Neural crest cell (in vitro differentiated cells): ENCODE data around the gene RPGRIP1L. TPM values are rescaled to one million over a fixed set of nuclear protein-coding genes. Genes with fewer than 3 reads are reported as not detected.

Source experiments
- DNase-seq: peaks from one replicate; pipeline ENCODE4 v3.0.0; 2021; ENCODE audit warnings: low read depth, mixed read lengths, low spot score
- H3K27ac Mint-ChIP-seq: one replicate; pipeline ENCODE4 v1.8.0; 2021; ENCODE audit warnings: mild to moderate bottlenecking, mixed read lengths; ENCODE audit not compliant: unreplicated experiment
- H3K27me3 Mint-ChIP-seq: 2 replicates; pipeline ENCODE4 v1.8.0; 2021; ENCODE audit warnings: low read depth, mild to moderate bottlenecking, mixed read lengths
- H3K36me3 Mint-ChIP-seq: 2 replicates; pipeline ENCODE4 v1.8.0; 2021; ENCODE audit warnings: low read depth, mild to moderate bottlenecking, mixed read lengths
- H3K4me1 Mint-ChIP-seq: 2 replicates; pipeline ENCODE4 v1.8.0; 2021; ENCODE audit warnings: mixed read lengths
- H3K4me3 Mint-ChIP-seq: one replicate; pipeline ENCODE4 v1.8.0; 2021; ENCODE audit warnings: mild to moderate bottlenecking, mixed read lengths
- H3K9me3 Mint-ChIP-seq: 2 replicates; pipeline ENCODE4 v1.8.0; 2021; ENCODE audit warnings: mixed read lengths
- long read RNA-seq: library from polyadenylated mRNA; unstranded; transcript quantifications from one replicate; pipeline ENCODE4 v2.0.0, GENCODE V29; 2020
- total RNA-seq: library from RNA; stranded (reverse); gene quantifications from 2 replicates; pipeline ENCODE4 v1.2.1, GENCODE V29; 2021
- TF ChIP-seq, protein P1 (sequence below): fragments of 200-600 bp; sonication (generic); conservative IDR thresholded peaks from 2 replicates; pipeline ENCODE4 v1.5.0; 2021; ENCODE audit warnings: antibody characterized with exemption, mild to moderate bottlenecking

Gene RPGRIP1L
- total RNA-seq = 24.0 and 26.5 TPM in 2 replicates
- long read RNA-seq, full-length matches to known transcripts = 1 of 27 reads
- long read RNA-seq, partial matches to known transcripts = 16 of 27 reads
- long read RNA-seq, other reads (novel, unspliced or antisense) = 10 of 27 reads

DNA sequence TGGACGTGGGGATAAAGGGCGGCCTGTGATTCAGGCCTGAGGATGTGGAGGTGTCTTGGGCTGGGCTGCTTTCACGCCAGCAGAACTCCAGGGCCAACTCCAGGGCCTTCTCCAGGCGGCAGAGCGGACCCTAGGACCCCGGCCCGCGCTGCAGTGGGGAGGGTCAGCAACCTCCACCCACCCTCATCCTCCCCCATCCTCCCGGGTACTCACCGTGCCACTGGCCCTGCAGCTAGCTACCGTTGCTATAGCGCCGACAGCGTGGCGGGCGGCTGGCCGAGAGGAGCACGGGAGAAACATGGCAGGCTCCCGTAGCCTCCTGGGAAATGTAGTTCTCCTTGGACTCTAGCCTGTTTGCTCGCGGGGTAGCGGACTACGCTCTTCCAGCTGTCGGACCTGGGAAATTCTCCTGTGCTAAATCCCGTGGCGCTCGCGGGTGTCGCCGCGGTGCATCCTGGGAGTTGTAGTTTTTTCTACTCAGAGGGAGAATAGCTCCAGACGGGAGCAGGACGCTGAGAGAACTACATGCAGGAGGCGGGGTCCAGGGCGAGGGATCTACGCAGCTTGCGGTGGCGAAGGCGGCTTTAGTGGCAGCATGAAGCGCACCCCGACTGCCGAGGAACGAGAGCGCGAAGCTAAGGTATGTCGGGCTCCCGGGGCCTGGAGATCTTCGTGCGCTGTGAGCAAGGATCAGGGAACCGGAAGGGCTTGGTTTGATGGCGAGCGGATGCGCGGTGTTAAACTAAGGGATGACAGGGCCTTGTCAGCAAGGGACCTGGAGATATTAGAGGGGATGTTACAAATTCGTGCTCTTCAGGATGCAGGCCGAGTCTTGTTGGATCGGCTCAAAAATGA, at the start of gene RPGRIP1L, which contains the start of gene FTO:
Gene RPGRIP1L (minus strand): TSS at position 270 of the 855 bp plus-strand sequence. CDS start 3,136 bp downstream, outside the sequence.
Gene FTO (plus strand): TSS at position 567 of the 855 bp plus-strand sequence.
- no peaks in the 10 kb centered on the region for H3K9me3 Mint-ChIP-seq
- peak within 1 kb of the TSS; percentile 97 for H3K4me3 Mint-ChIP-seq
- DNase-seq = peak; percentile 100
- H3K36me3 Mint-ChIP-seq = peaks cover 11% of the 10 kb centered on the region
- no peaks in the 10 kb centered on the region for H3K27me3 Mint-ChIP-seq
- H3K27ac Mint-ChIP-seq = peak within 1 kb of the TSS; percentile 67
- H3K4me1 Mint-ChIP-seq = peaks cover 20% of the 10 kb centered on the region
- TF ChIP-seq, protein P1, sequence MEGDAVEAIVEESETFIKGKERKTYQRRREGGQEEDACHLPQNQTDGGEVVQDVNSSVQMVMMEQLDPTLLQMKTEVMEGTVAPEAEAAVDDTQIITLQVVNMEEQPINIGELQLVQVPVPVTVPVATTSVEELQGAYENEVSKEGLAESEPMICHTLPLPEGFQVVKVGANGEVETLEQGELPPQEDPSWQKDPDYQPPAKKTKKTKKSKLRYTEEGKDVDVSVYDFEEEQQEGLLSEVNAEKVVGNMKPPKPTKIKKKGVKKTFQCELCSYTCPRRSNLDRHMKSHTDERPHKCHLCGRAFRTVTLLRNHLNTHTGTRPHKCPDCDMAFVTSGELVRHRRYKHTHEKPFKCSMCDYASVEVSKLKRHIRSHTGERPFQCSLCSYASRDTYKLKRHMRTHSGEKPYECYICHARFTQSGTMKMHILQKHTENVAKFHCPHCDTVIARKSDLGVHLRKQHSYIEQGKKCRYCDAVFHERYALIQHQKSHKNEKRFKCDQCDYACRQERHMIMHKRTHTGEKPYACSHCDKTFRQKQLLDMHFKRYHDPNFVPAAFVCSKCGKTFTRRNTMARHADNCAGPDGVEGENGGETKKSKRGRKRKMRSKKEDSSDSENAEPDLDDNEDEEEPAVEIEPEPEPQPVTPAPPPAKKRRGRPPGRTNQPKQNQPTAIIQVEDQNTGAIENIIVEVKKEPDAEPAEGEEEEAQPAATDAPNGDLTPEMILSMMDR = no peak

- Mint-ChIP-seq H3K9me3 (no peaks in the 10 kb centered on the region), H3K27me3 (peaks cover 6% of the 10 kb centered on the region), H3K4me3 (no peak overlapping the region), H3K36me3 (no peaks in the 10 kb centered on the region), H3K4me1 (peaks cover 46% of the 10 kb centered on the region), H3K27ac (no peak overlapping the region)
- TF ChIP-seq, protein P1 = no peak
- DNase-seq = no peak
Measured at GRCh38 chr16:53753431-53753830, 49.8 kb upstream of the RPGRIP1L start.

GRCh38 chr16:53752560-53752959, 48.9 kb upstream of the RPGRIP1L start:
- TF ChIP-seq, protein P1 = no peak
- H3K27ac Mint-ChIP-seq = no peak overlapping the region
- H3K36me3 Mint-ChIP-seq = peaks cover 5% of the 10 kb centered on the region
- H3K9me3 Mint-ChIP-seq = peaks cover 5% of the 10 kb centered on the region
- H3K4me3 Mint-ChIP-seq = no peak overlapping the region
- DNase-seq = no peak
- peaks cover 5% of the 10 kb centered on the region for H3K27me3 Mint-ChIP-seq
- peaks cover 37% of the 10 kb centered on the region for H3K4me1 Mint-ChIP-seq

DNA sequence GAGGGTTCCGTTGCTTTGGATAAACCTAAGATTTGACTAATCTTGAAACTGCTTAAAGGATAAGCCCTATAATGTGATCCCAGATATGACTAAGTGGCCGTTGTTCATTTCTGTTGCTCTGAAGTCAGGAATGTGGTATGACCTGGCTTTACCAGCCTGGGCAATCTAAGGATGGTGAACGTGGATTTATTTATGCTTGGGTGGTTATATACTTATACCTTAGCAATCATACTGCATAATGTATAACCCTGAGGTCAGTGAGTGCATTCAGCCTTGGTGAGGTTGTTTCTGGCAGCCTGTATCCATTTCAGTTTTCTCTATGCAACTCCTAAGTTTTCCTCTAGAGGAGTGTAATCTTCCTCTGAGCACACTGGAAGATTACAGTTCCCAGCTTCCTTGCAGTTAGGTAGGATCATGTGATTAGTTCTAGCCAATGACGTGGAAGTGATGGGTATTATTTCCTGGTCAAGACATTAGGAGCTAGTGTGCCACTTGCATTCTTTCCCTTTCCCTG, 42.2 kb upstream of the RPGRIP1L start:
- DNase-seq = no peak
- Mint-ChIP-seq H3K27me3 (no peaks in the 10 kb centered on the region), H3K4me3 (no peak overlapping the region), H3K4me1 (peaks cover 26% of the 10 kb centered on the region), H3K9me3 (peaks cover 16% of the 10 kb centered on the region), H3K27ac (no peak overlapping the region), H3K36me3 (peaks cover 12% of the 10 kb centered on the region)
- TF ChIP-seq, protein P1 = no peak

- Mint-ChIP-seq H3K9me3 (peaks cover 16% of the 10 kb centered on the region), H3K4me1 (peaks cover 33% of the 10 kb centered on the region), H3K4me3 (no peak overlapping the region), H3K27me3 (no peaks in the 10 kb centered on the region), H3K36me3 (peaks cover 12% of the 10 kb centered on the region), H3K27ac (no peak overlapping the region)
- TF ChIP-seq, protein P1 = no peak
- no peak for DNase-seq
Measured at GRCh38 chr16:53745086-53745485, 41.4 kb upstream of the RPGRIP1L start.
